Activated CD8-positive, alpha-beta T cell treated with anti-CD3 and anti-CD28 coated beads for 36 hours (primary cell): ENCODE results near the gene WWC1. TPM values are rescaled to one million over a fixed set of nuclear protein-coding genes. Genes with fewer than 3 reads are reported as not detected.

ENCODE experiments used
- ATAC-seq: fragments of 200-7000 bp; cut with Tn5 transposase; one replicate; pipeline ENCODE4 v1.10.0; 2021; ENCODE audit warnings: mild to moderate bottlenecking, moderate library complexity
- CTCF ChIA-PET: fragments of 350-600 bp; sonication (Branson Sonifier 250); formaldehyde crosslinking; loops from one replicate; lab custom pipeline; 2021; ENCODE audit warnings: antibody characterized with exemption; lab: Charles Lee
- POLR2A ChIA-PET: fragments of 350-600 bp; sonication (Branson Sonifier 250); formaldehyde crosslinking; loops from one replicate; lab custom pipeline; 2021; ENCODE audit warnings: antibody characterized with exemption; lab: Charles Lee
- DNase-seq: peaks from one replicate; pipeline ENCODE4 v3.0.0-alpha.2; 2020
- H3K27ac Mint-ChIP-seq: one replicate; pipeline ENCODE4 v1.8.0; 2021; ENCODE audit warnings: mild to moderate bottlenecking, mixed read lengths
- H3K27me3 Mint-ChIP-seq: one replicate; pipeline ENCODE4 v1.8.0; 2021; ENCODE audit warnings: mixed read lengths
- H3K36me3 Mint-ChIP-seq: one replicate; pipeline ENCODE4 v1.8.0; 2021; ENCODE audit warnings: low read depth, mixed read lengths
- H3K4me1 Mint-ChIP-seq: one replicate; pipeline ENCODE4 v1.8.0; 2021; ENCODE audit warnings: low read depth, mixed read lengths
- H3K4me3 Mint-ChIP-seq: one replicate; pipeline ENCODE4 v1.8.0; 2021; ENCODE audit warnings: mild to moderate bottlenecking, moderate library complexity, mixed read lengths
- H3K9me3 Mint-ChIP-seq: one replicate; pipeline ENCODE4 v1.8.0; 2021; ENCODE audit warnings: mixed read lengths
- CTCF ChIP-seq: fragments of 200-600 bp; IDR thresholded peaks from one replicate; pipeline ENCODE4 v1.8.0; 2022; ENCODE audit warnings: antibody characterized with exemption, mild to moderate bottlenecking
- intact Hi-C: fragments of 100-400 bp; cut with micrococcal nuclease; formaldehyde crosslinking; loops from one replicate; pipeline ENCODE4 v1.10.0; 2022
- total RNA-seq, 2 experiments: library from RNA; stranded (reverse); gene quantifications; one replicate each; pipeline ENCODE4 v1.2.3, GENCODE V29; 2021

Gene WWC1
- total RNA-seq, 2 experiments from 2014 or later: 0.45 to 0.47 TPM

GRCh38 chr5:168366116-168366515 is 74.7 kb downstream of the WWC1 start:
- DNase-seq: no peak

GRCh38 chr5:168368854-168369253 is 77.4 kb downstream of the WWC1 start:
- no peak for TF ChIP-seq CTCF
- ATAC-seq (no peak), DNase-seq (no peak)
- H3K27me3 Mint-ChIP-seq: peaks cover 4% of the 10 kb centered on the region
- H3K4me1 Mint-ChIP-seq: no peaks in the 10 kb centered on the region
- ChIA-PET POLR2A (no interaction called here), CTCF (no interaction called here)
- H3K27ac Mint-ChIP-seq: no peak overlapping the region
- no peaks in the 10 kb centered on the region for H3K36me3 Mint-ChIP-seq
- H3K9me3 Mint-ChIP-seq: no peaks in the 10 kb centered on the region
- intact Hi-C loops: no loop called here
- no peak overlapping the region for H3K4me3 Mint-ChIP-seq

More at GRCh38 chr5:168366116-168366515, 74.7 kb downstream of the WWC1 start:
- intact Hi-C loops: no loop called here
- Mint-ChIP-seq H3K4me1 (no peaks in the 10 kb centered on the region), H3K9me3 (no peaks in the 10 kb centered on the region), H3K27ac (no peak overlapping the region), H3K36me3 (no peaks in the 10 kb centered on the region), H3K4me3 (no peak overlapping the region), H3K27me3 (peaks cover 4% of the 10 kb centered on the region)
- ChIA-PET CTCF (no interaction called here), POLR2A (no interaction called here)
- no peak for ATAC-seq
- TF ChIP-seq CTCF: no peak

GRCh38 chr5:168370831-168371230 is 79.4 kb downstream of the WWC1 start:
- ChIA-PET POLR2A (no interaction called here), CTCF (no interaction called here)
- peaks cover 4% of the 10 kb centered on the region for H3K27me3 Mint-ChIP-seq
- no peaks in the 10 kb centered on the region for H3K4me1 Mint-ChIP-seq
- H3K27ac Mint-ChIP-seq: no peak overlapping the region
- no peaks in the 10 kb centered on the region for H3K9me3 Mint-ChIP-seq
- no peaks in the 10 kb centered on the region for H3K36me3 Mint-ChIP-seq
- intact Hi-C loops: no loop called here
- TF ChIP-seq CTCF: no peak
- DNase-seq: no peak
- H3K4me3 Mint-ChIP-seq: no peak overlapping the region
- ATAC-seq: no peak

- no peak overlapping the region for H3K27ac Mint-ChIP-seq
- H3K9me3 Mint-ChIP-seq: no peaks in the 10 kb centered on the region
- no peak for DNase-seq
- no peaks in the 10 kb centered on the region for H3K36me3 Mint-ChIP-seq
- peaks cover 3% of the 10 kb centered on the region for H3K27me3 Mint-ChIP-seq
- intact Hi-C loops: no loop called here
- peaks cover 3% of the 10 kb centered on the region for H3K4me1 Mint-ChIP-seq
- no peak for TF ChIP-seq CTCF
- CTCF ChIA-PET: interaction anchor here (0.6 kb wide), 1 partner anchor 9 kb away, joined by 3 read pairs; no protein-coding TSS in a partner anchor
- no peak overlapping the region for H3K4me3 Mint-ChIP-seq
- POLR2A ChIA-PET: no interaction called here
- ATAC-seq: no peak
Measured at GRCh38 chr5:168372356-168372946, 81.0 kb downstream of the WWC1 start.

GRCh38 chr5:168374532-168374931 is 83.1 kb downstream of the WWC1 start:
- ATAC-seq: no peak
- intact Hi-C loops: no loop called here
- Mint-ChIP-seq H3K9me3 (no peaks in the 10 kb centered on the region), H3K27me3 (peaks cover 3% of the 10 kb centered on the region), H3K4me1 (peaks cover 3% of the 10 kb centered on the region), H3K27ac (no peak overlapping the region), H3K4me3 (no peak overlapping the region), H3K36me3 (no peaks in the 10 kb centered on the region)
- ChIA-PET CTCF (no interaction called here), POLR2A (no interaction called here)
- TF ChIP-seq CTCF: no peak
- no peak for DNase-seq
